ENCODE data around the gene BEST1. TPM values are rescaled to one million over a fixed set of nuclear protein-coding genes. Genes with fewer than 3 reads are reported as not detected.

The BEST1 gene
- total and polyA plus RNA-seq, 2 of the 13 experiments (the other 11 are each of a cell fraction or from before 2014, with no cell fraction given) = 0.09 to 0.65 TPM

DNA sequence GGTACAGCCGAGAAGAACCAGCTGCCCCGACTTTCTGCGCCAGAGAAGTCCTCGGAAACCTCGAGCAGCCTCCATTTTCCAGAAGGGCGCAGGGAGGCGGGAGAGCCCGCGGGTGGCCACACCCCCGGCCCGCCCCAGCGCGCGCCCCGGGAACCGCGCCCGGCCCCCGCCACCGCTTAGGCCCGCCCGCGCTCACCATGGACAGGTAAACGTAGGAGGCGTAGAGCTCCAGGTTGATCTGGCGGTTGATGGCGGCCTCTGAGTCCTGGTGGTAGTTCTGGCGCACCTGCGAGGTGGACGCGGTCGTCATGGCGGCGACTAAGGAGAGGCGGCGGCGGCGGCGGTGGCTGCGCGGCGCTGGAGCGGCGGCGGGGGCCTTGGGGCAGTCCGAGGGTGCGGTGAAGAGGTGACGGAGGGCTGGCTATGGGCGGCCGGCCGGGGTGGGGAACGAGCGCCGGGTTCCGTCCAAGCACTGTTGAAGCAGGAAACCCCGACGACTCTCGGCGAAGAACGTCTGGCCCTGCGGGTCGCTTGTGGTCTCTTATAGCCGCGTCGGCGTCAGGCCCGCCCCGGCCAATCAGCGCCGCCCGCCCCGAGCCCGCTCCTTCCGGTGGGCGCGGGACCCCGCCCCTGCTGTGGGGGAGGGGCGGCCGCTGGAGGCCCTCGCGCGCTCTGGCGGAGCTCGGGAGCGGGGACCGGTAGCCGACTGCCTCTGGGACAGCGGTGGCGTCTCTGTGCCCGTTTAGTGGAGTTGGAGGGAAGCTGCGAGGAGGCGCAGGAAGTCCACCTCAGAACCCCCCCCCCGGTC lies 17.2 kb downstream of the BEST1 start, which contains the start of gene FTH1 (continued):
- no peak for TF ChIP-seq MBD4 (IDR thresholded peaks at IDR 0.05; ENCODE audit: borderline replicate concordance, low read length)
- no peak for TF ChIP-seq ZNF720 (CRISPR knock-in tag; IDR thresholded peaks at IDR 0.05)
- TF ChIP-seq ZNF839 (CRISPR knock-in tag; IDR thresholded peaks at IDR 0.05; ENCODE audit: borderline replicate concordance) = no peak; the same call in 1 of the 2 replicates
- no peak; the same call in 1 of the 2 replicates for TF ChIP-seq ZNF224 (CRISPR knock-in tag; IDR thresholded peaks at IDR 0.05)
- no peak for TF ChIP-seq ZNF792 (CRISPR knock-in tag; IDR thresholded peaks at IDR 0.05)
- TF ChIP-seq CENPT (CRISPR knock-in tag; IDR thresholded peaks at IDR 0.05; ENCODE audit: low read depth) = no peak
- peak; percentile 25; the same call in 1 of the 2 replicates for TF ChIP-seq ZBTB42 (CRISPR knock-in tag; IDR thresholded peaks at IDR 0.05)
- TF ChIP-seq KLF13 (CRISPR knock-in tag; IDR thresholded peaks at IDR 0.05) = no peak
- peak; percentile 49; the same call in 1 of the 2 replicates for TF ChIP-seq ZNF446 (CRISPR knock-in tag; IDR thresholded peaks at IDR 0.05)
- TF ChIP-seq XRCC5 (optimal IDR thresholded peaks at IDR 0.05; ENCODE audit: low read length) = no peak
- peak; percentile 17; the same call in 1 of the 2 replicates for TF ChIP-seq GATAD1 (CRISPR knock-in tag; IDR thresholded peaks at IDR 0.05)
- peak; percentile 33; the same call in 1 of the 2 replicates for TF ChIP-seq ZNF782 (CRISPR knock-in tag; IDR thresholded peaks at IDR 0.05; ENCODE audit: borderline replicate concordance)
- TF ChIP-seq GPN1 (CRISPR knock-in tag; IDR thresholded peaks at IDR 0.05; ENCODE audit: borderline replicate concordance) = no peak
- TF ChIP-seq PHF5A (CRISPR knock-in tag; IDR thresholded peaks at IDR 0.05; ENCODE audit: low read depth, unreplicated experiment) = no peak
- TF ChIP-seq, protein P1, sequence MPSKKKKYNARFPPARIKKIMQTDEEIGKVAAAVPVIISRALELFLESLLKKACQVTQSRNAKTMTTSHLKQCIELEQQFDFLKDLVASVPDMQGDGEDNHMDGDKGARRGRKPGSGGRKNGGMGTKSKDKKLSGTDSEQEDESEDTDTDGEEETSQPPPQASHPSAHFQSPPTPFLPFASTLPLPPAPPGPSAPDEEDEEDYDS (CRISPR knock-in tag; IDR thresholded peaks at IDR 0.05) = peak; percentile 98
- no peak for TF ChIP-seq ZNF577 (CRISPR knock-in tag; IDR thresholded peaks at IDR 0.05; ENCODE audit: borderline replicate concordance, low read depth)
- TF ChIP-seq, protein P2, sequence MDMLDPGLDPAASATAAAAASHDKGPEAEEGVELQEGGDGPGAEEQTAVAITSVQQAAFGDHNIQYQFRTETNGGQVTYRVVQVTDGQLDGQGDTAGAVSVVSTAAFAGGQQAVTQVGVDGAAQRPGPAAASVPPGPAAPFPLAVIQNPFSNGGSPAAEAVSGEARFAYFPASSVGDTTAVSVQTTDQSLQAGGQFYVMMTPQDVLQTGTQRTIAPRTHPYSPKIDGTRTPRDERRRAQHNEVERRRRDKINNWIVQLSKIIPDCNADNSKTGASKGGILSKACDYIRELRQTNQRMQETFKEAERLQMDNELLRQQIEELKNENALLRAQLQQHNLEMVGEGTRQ (IDR thresholded peaks at IDR 0.05; ENCODE audit: low read depth, low read length) = no peak
- TF ChIP-seq, protein P2 (CRISPR knock-in tag; IDR thresholded peaks at IDR 0.05; ENCODE audit: borderline replicate concordance) = no peak
- peak; percentile 15; the same call in 1 of the 2 replicates for TF ChIP-seq FOXK1 (CRISPR knock-in tag; IDR thresholded peaks at IDR 0.05; ENCODE audit: borderline replicate concordance, low read depth)
- TF ChIP-seq, protein P3, sequence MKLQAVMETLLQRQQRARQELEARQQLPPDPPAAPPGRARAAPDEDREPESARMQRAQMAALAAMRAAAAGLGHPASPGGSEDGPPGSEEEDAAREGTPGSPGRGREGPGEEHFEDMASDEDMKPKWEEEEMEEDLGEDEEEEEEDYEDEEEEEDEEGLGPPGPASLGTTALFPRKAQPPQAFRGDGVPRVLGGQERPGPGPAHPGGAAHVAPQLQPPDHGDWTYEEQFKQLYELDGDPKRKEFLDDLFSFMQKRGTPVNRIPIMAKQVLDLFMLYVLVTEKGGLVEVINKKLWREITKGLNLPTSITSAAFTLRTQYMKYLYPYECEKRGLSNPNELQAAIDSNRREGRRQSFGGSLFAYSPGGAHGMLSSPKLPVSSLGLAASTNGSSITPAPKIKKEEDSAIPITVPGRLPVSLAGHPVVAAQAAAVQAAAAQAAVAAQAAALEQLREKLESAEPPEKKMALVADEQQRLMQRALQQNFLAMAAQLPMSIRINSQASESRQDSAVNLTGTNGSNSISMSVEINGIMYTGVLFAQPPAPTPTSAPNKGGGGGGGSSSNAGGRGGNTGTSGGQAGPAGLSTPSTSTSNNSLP (IDR thresholded peaks at IDR 0.05; ENCODE audit: low read depth, low read length) = no peak
- TF ChIP-seq, protein P4, sequence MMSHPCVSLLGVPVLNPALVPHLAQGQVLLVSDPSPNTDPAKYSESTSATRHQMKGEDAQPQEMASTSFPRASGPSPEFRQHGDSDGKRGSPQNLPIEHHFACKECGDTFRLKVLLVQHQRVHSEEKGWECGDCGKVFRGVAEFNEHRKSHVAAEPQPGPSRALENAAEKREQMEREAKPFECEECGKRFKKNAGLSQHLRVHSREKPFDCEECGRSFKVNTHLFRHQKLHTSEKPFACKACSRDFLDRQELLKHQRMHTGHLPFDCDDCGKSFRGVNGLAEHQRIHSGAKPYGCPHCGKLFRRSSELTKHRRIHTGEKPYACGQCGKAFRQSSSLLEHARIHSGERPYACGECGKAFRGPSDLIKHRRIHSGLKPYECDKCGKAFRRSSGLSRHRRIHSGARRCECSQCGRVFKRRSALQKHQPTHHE (CRISPR knock-in tag; IDR thresholded peaks at IDR 0.05; ENCODE audit: borderline replicate concordance) = peak; percentile 30; the same call in 1 of the 2 replicates
- TF ChIP-seq, protein P5, sequence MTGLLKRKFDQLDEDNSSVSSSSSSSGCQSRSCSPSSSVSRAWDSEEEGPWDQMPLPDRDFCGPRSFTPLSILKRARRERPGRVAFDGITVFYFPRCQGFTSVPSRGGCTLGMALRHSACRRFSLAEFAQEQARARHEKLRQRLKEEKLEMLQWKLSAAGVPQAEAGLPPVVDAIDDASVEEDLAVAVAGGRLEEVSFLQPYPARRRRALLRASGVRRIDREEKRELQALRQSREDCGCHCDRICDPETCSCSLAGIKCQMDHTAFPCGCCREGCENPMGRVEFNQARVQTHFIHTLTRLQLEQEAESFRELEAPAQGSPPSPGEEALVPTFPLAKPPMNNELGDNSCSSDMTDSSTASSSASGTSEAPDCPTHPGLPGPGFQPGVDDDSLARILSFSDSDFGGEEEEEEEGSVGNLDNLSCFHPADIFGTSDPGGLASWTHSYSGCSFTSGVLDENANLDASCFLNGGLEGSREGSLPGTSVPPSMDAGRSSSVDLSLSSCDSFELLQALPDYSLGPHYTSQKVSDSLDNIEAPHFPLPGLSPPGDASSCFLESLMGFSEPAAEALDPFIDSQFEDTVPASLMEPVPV (CRISPR knock-in tag; IDR thresholded peaks at IDR 0.05) = peak; percentile 47
- no peak for TF ChIP-seq NCOR1 (IDR thresholded peaks at IDR 0.05; ENCODE audit: borderline replicate concordance, low read length)
